Measurements from ENCODE around the gene UNC13A. TPM values are rescaled to one million over a fixed set of nuclear protein-coding genes. Genes with fewer than 3 reads are reported as not detected.

The UNC13A gene
- total and polyA plus RNA-seq, 2 of the 13 experiments (the other 11 are each of a cell fraction or from before 2014, with no cell fraction given) = 0.11 to 0.45 TPM

DNA sequence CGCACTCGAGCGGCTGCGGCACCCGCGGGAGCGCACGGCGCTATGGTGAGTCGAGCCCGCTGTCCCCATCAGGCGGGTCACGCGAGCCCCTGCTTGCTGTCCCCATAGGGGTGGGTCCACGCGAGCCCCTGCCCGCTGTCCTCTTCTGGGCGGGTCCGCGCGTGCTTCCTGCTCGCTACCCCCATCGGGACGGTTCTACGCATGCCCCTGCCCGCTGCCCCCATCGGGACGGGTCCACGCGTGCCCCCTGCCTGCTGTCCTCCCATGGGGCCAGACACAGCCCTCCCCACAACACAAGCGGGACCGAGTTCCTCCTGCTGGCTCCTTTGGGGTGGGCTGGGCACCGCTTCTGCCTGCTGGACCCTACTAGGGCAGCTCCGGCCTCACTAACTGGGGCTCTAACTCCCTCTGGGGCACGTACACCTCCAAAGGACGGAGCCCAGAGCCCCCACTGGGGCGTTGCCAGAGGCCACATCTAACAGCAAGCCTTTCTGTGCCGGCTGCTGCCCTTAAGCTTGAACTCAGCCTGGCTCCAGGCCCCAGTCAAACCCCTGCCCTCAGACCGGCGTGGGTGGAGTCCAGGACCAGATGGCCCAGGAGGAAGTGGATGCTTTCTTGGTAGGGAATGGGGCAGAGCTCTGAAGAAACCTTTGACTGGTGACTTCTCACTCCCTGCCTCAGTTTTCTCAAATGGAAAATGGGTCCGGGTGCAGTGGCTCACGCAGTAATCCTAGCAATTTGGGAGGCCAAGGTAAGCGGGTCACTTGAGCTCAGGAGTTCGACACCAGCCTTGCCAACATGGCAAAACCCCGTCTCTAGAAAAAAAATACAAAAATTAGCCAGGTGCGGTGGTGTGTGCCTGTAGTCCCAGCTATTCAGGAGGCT lies 132.0 kb downstream of the UNC13A start (continued):
- no peak for TF ChIP-seq TMF1 (CRISPR knock-in tag; IDR thresholded peaks at IDR 0.05; ENCODE audit: low read depth)
- no peak for TF ChIP-seq ZBTB3 (CRISPR knock-in tag; IDR thresholded peaks at IDR 0.05; ENCODE audit: borderline replicate concordance, low read depth)
- TF ChIP-seq, protein P1, sequence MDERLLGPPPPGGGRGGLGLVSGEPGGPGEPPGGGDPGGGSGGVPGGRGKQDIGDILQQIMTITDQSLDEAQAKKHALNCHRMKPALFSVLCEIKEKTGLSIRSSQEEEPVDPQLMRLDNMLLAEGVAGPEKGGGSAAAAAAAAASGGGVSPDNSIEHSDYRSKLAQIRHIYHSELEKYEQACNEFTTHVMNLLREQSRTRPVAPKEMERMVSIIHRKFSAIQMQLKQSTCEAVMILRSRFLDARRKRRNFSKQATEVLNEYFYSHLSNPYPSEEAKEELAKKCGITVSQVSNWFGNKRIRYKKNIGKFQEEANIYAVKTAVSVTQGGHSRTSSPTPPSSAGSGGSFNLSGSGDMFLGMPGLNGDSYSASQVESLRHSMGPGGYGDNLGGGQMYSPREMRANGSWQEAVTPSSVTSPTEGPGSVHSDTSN (CRISPR knock-in tag; IDR thresholded peaks at IDR 0.05) = no peak
- TF ChIP-seq, protein P2, sequence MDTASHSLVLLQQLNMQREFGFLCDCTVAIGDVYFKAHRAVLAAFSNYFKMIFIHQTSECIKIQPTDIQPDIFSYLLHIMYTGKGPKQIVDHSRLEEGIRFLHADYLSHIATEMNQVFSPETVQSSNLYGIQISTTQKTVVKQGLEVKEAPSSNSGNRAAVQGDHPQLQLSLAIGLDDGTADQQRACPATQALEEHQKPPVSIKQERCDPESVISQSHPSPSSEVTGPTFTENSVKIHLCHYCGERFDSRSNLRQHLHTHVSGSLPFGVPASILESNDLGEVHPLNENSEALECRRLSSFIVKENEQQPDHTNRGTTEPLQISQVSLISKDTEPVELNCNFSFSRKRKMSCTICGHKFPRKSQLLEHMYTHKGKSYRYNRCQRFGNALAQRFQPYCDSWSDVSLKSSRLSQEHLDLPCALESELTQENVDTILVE (CRISPR knock-in tag; IDR thresholded peaks at IDR 0.05) = no peak
- TF ChIP-seq SSRP1 (CRISPR knock-in tag; IDR thresholded peaks at IDR 0.05) = no peak
- no peak for TF ChIP-seq THAP11 (CRISPR knock-in tag; IDR thresholded peaks at IDR 0.05)
- TF ChIP-seq, protein P3, sequence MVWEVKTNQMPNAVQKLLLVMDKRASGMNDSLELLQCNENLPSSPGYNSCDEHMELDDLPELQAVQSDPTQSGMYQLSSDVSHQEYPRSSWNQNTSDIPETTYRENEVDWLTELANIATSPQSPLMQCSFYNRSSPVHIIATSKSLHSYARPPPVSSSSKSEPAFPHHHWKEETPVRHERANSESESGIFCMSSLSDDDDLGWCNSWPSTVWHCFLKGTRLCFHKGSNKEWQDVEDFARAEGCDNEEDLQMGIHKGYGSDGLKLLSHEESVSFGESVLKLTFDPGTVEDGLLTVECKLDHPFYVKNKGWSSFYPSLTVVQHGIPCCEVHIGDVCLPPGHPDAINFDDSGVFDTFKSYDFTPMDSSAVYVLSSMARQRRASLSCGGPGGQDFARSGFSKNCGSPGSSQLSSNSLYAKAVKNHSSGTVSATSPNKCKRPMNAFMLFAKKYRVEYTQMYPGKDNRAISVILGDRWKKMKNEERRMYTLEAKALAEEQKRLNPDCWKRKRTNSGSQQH (CRISPR knock-in tag; IDR thresholded peaks at IDR 0.05; ENCODE audit: low read depth) = no peak
- TF ChIP-seq ATAD3A (CRISPR knock-in tag; IDR thresholded peaks at IDR 0.05) = no peak
- TF ChIP-seq, protein P4, sequence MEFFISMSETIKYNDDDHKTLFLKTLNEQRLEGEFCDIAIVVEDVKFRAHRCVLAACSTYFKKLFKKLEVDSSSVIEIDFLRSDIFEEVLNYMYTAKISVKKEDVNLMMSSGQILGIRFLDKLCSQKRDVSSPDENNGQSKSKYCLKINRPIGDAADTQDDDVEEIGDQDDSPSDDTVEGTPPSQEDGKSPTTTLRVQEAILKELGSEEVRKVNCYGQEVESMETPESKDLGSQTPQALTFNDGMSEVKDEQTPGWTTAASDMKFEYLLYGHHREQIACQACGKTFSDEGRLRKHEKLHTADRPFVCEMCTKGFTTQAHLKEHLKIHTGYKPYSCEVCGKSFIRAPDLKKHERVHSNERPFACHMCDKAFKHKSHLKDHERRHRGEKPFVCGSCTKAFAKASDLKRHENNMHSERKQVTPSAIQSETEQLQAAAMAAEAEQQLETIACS (CRISPR knock-in tag; IDR thresholded peaks at IDR 0.05) = no peak
- no peak for TF ChIP-seq ZNF432 (CRISPR knock-in tag; IDR thresholded peaks at IDR 0.05; ENCODE audit: borderline replicate concordance)
- no peak for TF ChIP-seq ZNF782 (CRISPR knock-in tag; IDR thresholded peaks at IDR 0.05; ENCODE audit: borderline replicate concordance)
- TF ChIP-seq, protein P5, sequence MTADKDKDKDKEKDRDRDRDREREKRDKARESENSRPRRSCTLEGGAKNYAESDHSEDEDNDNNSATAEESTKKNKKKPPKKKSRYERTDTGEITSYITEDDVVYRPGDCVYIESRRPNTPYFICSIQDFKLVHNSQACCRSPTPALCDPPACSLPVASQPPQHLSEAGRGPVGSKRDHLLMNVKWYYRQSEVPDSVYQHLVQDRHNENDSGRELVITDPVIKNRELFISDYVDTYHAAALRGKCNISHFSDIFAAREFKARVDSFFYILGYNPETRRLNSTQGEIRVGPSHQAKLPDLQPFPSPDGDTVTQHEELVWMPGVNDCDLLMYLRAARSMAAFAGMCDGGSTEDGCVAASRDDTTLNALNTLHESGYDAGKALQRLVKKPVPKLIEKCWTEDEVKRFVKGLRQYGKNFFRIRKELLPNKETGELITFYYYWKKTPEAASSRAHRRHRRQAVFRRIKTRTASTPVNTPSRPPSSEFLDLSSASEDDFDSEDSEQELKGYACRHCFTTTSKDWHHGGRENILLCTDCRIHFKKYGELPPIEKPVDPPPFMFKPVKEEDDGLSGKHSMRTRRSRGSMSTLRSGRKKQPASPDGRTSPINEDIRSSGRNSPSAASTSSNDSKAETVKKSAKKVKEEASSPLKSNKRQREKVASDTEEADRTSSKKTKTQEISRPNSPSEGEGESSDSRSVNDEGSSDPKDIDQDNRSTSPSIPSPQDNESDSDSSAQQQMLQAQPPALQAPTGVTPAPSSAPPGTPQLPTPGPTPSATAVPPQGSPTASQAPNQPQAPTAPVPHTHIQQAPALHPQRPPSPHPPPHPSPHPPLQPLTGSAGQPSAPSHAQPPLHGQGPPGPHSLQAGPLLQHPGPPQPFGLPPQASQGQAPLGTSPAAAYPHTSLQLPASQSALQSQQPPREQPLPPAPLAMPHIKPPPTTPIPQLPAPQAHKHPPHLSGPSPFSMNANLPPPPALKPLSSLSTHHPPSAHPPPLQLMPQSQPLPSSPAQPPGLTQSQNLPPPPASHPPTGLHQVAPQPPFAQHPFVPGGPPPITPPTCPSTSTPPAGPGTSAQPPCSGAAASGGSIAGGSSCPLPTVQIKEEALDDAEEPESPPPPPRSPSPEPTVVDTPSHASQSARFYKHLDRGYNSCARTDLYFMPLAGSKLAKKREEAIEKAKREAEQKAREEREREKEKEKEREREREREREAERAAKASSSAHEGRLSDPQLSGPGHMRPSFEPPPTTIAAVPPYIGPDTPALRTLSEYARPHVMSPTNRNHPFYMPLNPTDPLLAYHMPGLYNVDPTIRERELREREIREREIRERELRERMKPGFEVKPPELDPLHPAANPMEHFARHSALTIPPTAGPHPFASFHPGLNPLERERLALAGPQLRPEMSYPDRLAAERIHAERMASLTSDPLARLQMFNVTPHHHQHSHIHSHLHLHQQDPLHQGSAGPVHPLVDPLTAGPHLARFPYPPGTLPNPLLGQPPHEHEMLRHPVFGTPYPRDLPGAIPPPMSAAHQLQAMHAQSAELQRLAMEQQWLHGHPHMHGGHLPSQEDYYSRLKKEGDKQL (CRISPR knock-in tag; IDR thresholded peaks at IDR 0.05; ENCODE audit: low read depth) = no peak
- TF ChIP-seq, protein P6, sequence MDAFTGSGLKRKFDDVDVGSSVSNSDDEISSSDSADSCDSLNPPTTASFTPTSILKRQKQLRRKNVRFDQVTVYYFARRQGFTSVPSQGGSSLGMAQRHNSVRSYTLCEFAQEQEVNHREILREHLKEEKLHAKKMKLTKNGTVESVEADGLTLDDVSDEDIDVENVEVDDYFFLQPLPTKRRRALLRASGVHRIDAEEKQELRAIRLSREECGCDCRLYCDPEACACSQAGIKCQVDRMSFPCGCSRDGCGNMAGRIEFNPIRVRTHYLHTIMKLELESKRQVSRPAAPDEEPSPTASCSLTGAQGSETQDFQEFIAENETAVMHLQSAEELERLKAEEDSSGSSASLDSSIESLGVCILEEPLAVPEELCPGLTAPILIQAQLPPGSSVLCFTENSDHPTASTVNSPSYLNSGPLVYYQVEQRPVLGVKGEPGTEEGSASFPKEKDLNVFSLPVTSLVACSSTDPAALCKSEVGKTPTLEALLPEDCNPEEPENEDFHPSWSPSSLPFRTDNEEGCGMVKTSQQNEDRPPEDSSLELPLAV (CRISPR knock-in tag; conservative IDR thresholded peaks at IDR 0.05; ENCODE audit: low read depth) = no peak
- TF ChIP-seq PPARG (CRISPR knock-in tag; conservative IDR thresholded peaks at IDR 0.05) = no peak
- TF ChIP-seq ZKSCAN8 (CRISPR knock-in tag; IDR thresholded peaks at IDR 0.05; ENCODE audit: borderline replicate concordance) = no peak

Measured in HepG2 (cell line).